ENCODE results near the gene DGKH. TPM values are rescaled to one million over a fixed set of nuclear protein-coding genes. Genes with fewer than 3 reads are reported as not detected.
A peak's percentile ranks its signal among the peaks of the same experiment; 100 is the strongest.

DGKH gene
- total RNA-seq, 4 donors from 2014 or later = 18.6 to 32.5 (median 19.6) TPM

- peak within 1 kb of the TSS; percentile 89 to 94 for H3K4me3 ChIP-seq
- H3K27me3 ChIP-seq = no peaks in the 10 kb centered on the region
- peak; percentile 38 for ATAC-seq
- H3K9me3 ChIP-seq = no peaks in the 10 kb centered on the region
- no peaks in the 10 kb centered on the region for H3K36me3 ChIP-seq
- no peak for TF ChIP-seq EP300 (IDR thresholded peaks at IDR 0.05)
- TF ChIP-seq, protein P1, sequence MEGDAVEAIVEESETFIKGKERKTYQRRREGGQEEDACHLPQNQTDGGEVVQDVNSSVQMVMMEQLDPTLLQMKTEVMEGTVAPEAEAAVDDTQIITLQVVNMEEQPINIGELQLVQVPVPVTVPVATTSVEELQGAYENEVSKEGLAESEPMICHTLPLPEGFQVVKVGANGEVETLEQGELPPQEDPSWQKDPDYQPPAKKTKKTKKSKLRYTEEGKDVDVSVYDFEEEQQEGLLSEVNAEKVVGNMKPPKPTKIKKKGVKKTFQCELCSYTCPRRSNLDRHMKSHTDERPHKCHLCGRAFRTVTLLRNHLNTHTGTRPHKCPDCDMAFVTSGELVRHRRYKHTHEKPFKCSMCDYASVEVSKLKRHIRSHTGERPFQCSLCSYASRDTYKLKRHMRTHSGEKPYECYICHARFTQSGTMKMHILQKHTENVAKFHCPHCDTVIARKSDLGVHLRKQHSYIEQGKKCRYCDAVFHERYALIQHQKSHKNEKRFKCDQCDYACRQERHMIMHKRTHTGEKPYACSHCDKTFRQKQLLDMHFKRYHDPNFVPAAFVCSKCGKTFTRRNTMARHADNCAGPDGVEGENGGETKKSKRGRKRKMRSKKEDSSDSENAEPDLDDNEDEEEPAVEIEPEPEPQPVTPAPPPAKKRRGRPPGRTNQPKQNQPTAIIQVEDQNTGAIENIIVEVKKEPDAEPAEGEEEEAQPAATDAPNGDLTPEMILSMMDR (IDR thresholded peaks at IDR 0.05) = peak in 1 of 4 experiments; percentile 9
- TF ChIP-seq POLR2A (IDR thresholded peaks at IDR 0.05) = peak; percentile 34 to 47
- TF ChIP-seq POLR2AphosphoS5 (IDR thresholded peaks at IDR 0.05) = peak; percentile 7
- WGBS, 2 donors (ENCODE audit: low coverage in 1 of 2) = no CpG with 5 or more reads among the region's 59 CpGs
- peak within 1 kb of the TSS; percentile 78 to 94 (median 92) for H3K27ac ChIP-seq
- peaks cover 0 to 44% (median 5%) of the 10 kb centered on the region in 3 donors for H3K4me1 ChIP-seq
Observed at GRCh38 chr13:42272115-42272803, 223.8 kb downstream of the DGKH start, which contains the start of gene AKAP11. Gene AKAP11, plus strand, starts transcription at chr13:42272152. Its CDS starts 14,197 bp downstream, at chr13:42286349.

GRCh38 chr13:42272804-42273175 is 224.3 kb downstream of the DGKH start:
- Histone ChIP-seq H3K9me3 (no peaks in the 10 kb centered on the region), H3K27ac (peak overlapping the region; percentile 78 to 94 (median 92)), H3K4me1 (peaks cover 0 to 44% (median 5%) of the 10 kb centered on the region in 3 donors), H3K27me3 (no peaks in the 10 kb centered on the region), H3K4me3 (peak overlapping the region; percentile 89 to 94), H3K36me3 (no peaks in the 10 kb centered on the region)
- no peak for TF ChIP-seq EP300 (IDR thresholded peaks at IDR 0.05)
- no peak for ATAC-seq
- 3% methylated on average over 4 of the region's 4 CpGs for WGBS, 2 donors (ENCODE audit: low coverage in 1 of 2)

DNA sequence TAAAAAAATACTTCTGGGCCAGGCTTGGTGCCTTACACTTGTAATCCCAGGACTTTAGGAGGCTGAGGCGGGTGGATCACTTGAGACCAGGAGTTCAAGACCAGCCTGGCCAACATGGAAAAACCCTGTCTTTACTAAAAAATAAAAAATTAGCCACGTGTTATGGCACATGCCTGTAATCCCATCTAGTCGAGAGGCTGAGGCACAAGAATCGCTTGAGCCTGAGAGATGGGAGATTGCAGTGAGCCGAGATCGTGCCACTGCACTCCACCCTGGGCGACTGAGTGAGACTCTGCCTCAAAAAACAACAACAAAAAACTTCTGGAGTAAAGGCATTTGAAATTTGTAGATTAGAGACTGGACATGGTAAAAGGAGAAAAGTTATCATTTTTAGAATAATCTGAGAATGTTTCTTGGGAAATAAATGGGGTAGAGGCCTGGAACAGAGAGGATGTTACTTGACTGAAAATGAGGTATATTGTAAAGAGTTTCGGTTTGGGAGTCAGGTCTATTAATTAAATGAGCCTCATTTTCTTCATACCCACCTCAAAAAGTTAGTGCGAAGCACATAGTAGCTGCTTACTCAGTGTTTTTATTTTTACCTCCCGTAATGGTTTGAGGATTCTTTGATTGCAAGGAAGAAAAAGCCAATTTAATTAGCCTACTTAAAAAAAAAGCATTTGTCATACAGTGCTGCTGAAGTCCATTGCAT is 226.1 kb downstream of the DGKH start:
- no peaks in the 10 kb centered on the region for H3K27me3 ChIP-seq
- H3K27ac ChIP-seq = peak overlapping the region in 1 of 4 donors; percentile 6
- ATAC-seq = no peak
- peaks cover 0 to 55% (median 5%) of the 10 kb centered on the region in 3 donors for H3K4me1 ChIP-seq
- H3K4me3 ChIP-seq = no peak overlapping the region
- no peaks in the 10 kb centered on the region for H3K9me3 ChIP-seq
- 88 to 89% methylated on average over 5 to 8 of the region's 10 CpGs for whole genome bisulfite sequencing, 2 donors (ENCODE audit: low coverage in 1 of 2)
- H3K36me3 ChIP-seq = no peaks in the 10 kb centered on the region
- no peak for TF ChIP-seq POLR2AphosphoS5 (IDR thresholded peaks at IDR 0.05)
- TF ChIP-seq, protein P1 (IDR thresholded peaks at IDR 0.05) = no peak
- no peak for TF ChIP-seq POLR2A (IDR thresholded peaks at IDR 0.05)
- no peak for TF ChIP-seq EP300 (IDR thresholded peaks at IDR 0.05)

DNA sequence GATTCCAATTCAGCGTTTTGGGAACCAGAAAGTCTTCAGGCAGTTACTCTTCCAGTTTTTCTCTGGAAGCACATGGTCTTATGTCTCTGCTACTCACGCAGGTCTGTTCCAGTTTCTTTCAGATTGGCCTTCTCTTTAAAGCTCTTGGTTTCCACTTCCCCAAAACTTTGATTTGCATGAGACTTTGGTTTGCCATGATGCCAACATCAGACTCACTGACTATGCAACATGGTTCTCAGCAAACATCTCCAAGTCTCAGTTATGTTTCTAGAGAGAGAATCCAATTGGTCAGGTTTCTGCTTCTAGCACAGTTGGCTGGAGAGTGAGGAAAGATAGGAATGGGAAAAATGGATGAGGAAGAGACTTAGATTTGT is 226.6 kb downstream of the DGKH start:
- Histone ChIP-seq H3K4me1 (peaks cover 0 to 60% (median 5%) of the 10 kb centered on the region in 3 donors), H3K27ac (no peak overlapping the region), H3K4me3 (no peak overlapping the region), H3K27me3 (no peaks in the 10 kb centered on the region), H3K9me3 (no peaks in the 10 kb centered on the region), H3K36me3 (no peaks in the 10 kb centered on the region)
- TF ChIP-seq POLR2A (IDR thresholded peaks at IDR 0.05) (no peak), EP300 (IDR thresholded peaks at IDR 0.05) (no peak)
- TF ChIP-seq, protein P1 (IDR thresholded peaks at IDR 0.05) = no peak
- no peak for ATAC-seq
- 56 to 83% methylated on average over 1 to 2 of the region's 2 CpGs for whole genome bisulfite sequencing, 2 donors (ENCODE audit: low coverage in 1 of 2)

DNA sequence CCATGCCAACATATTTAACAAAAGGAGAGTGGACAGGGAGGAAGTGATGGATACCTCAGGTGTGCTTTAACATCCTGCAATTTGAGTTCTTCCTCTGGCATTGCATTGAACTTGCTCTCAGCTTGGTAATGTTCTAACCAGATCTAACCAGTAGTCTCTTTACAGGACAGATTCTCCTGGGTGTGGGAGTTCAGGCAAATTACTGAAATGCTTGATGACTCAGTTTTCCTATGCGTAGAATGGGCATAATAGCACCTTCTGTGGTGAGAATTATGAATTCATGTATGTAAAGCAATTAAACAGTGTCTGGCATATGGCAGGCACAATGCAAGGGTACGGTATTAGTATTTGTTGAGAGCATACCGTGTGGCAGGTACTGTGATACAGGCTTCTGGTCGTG is 227.1 kb downstream of the DGKH start:
- no peak for ATAC-seq
- H3K9me3 ChIP-seq = no peaks in the 10 kb centered on the region
- WGBS, 2 donors (ENCODE audit: low coverage in 1 of 2) = 85 to 100% methylated on average over 2 to 4 of the region's 4 CpGs
- H3K4me3 ChIP-seq = no peak overlapping the region
- peaks cover under 1 to 65% (median 5%) of the 10 kb centered on the region in 3 donors for H3K4me1 ChIP-seq
- no peak overlapping the region for H3K27ac ChIP-seq
- no peaks in the 10 kb centered on the region for H3K36me3 ChIP-seq
- H3K27me3 ChIP-seq = no peaks in the 10 kb centered on the region
- TF ChIP-seq EP300 (IDR thresholded peaks at IDR 0.05) (no peak), POLR2AphosphoS5 (IDR thresholded peaks at IDR 0.05) (no peak), POLR2A (IDR thresholded peaks at IDR 0.05) (no peak)
- TF ChIP-seq, protein P1 (IDR thresholded peaks at IDR 0.05) = no peak

All from gastroesophageal sphincter (tissue), 4 donors.